Measurements from ENCODE around the gene SLC26A11. TPM values are rescaled to one million over a fixed set of nuclear protein-coding genes. Genes with fewer than 3 reads are reported as not detected.
"Not testable (repeated sequence)": the region's sequence is repeated elsewhere in the genome, so short reads cannot be mapped to it uniquely, and the experiment has no call there.

Gene SLC26A11
- total RNA-seq, 1 experiment from 2014 or later: 7.6 TPM

DNA sequence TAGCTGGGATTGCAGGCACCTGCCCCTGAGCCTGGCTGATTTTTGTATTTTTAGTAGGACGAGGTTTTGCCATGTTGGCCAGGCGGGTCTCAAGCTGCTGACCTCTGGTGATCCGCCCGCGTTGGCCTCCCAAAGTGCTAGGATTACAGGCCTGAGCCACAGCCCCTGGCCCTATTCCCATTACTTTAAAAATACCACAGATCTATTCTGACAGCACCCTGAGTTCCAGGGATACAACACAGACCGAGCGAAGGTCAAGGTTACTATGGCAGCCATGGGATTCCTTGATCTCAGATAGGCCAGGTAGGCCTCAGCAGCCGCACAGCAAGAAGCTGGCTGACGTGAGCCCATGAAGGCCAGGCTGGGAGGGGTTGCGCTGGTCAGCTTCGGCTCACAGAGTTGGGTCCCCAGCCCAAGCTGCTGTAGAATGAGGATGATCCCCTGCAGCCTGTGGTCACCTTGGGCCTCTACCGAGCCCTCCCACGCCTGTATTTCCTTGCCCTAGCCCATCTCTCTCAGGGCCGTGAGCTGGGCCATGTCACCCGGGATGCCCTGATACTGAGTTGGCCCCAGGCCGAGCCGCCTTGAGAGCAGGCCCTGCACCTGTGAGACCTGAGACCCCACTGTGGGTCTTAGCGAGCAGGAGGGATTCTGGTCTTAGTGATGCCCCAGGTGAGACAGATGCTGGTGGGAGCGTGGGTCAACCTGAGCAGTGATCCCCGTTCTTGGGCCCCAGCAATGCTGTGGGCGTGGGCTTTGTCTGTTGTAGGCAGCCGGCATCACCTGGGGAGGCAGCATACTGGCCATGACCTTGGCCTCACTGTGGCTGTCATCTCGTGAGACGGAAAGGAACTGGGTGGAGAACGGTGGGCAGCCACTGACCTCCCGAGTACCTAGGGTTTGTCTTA is 23.6 kb downstream of the SLC26A11 start:
- no peak for DNase-seq (ENCODE audit: low read depth)

DNA sequence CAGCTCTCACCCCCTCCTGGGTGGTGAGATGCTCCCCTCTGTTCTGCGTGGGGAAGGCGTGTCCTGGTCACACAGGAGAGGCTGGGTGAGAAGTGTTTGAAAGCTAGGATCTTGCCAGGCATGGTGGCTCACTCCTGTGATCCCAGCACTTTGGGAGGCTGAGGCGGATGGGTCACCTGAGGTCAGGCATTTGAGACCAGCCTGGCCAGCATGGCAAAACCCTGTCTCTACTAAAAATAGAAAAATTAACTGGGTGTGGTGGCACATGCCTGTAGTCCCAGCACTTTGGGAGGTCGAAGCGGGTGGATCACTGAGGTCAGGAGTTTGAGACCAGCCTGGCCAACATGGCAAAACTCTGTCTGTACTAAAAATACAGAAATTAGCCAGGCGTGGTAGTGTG is 24.2 kb downstream of the SLC26A11 start:
- not testable (repeated sequence) for DNase-seq (ENCODE audit: low read depth)

DNA sequence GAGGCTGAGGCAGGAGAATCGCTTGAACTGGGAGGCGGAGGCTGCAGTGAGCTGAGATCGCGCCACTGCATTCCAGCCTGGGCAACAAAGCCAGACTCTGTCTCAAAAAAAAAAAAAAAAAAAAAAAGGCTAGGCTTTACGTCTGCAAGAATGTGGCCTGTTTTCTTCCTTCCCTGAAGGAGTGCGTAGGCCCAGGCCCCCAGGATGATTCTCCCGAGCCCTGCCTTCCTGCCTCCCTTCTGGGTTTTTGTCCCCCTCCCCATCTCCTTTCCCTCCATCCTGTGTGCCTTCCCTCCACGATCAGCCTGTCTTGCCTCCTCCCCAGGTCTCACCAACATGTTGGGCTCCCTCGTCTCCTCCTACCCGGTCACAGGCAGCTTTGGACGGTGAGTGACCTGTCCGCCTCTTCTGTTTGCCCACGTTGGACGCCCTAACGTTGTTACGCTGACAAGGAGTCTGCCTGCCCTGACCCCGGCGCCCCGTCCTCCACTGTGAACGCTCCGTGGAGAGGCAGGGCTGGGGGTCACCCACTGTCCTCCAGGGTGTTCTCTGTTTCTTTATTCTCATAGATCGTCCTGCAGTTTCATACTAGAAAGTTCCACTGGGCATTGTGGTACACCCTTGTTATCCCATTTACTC is 24.8 kb downstream of the SLC26A11 start:
- DNase-seq (ENCODE audit: low read depth): no peak

DNA sequence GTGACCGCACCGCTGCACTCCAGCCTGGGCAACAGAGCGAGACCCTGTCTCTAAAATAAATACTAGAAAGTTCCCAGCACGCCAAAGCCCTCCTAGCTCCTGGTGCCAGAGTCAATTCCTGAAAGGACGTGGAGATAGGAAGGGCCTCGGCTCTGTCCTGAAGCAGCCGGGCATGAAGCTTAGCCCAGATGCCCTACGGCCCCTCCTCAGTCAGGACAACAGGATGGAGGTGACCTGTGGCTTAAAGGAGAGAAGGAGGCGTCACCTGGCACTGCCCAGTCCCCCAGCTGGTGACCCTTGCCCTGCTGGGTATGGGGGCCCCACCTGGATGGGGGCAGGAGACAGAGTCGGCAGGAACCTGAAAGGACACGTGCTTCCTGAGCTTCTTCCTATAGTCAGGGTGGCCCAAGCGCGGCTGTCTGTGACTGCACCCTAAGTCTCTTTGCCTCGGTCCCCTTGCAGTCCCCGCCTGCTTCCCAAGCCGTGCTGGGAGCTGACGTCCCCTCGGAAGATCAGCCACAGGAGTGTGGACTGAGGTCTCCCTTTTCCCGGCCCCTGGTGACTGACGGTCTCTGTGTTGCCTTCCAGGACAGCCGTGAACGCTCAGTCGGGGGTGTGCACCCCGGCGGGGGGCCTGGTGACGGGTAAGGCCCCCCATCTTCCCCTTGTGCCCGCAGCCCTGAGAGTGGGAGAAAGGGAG is 25.5 kb downstream of the SLC26A11 start:
- DNase-seq (ENCODE audit: low read depth): no peak

DNA sequence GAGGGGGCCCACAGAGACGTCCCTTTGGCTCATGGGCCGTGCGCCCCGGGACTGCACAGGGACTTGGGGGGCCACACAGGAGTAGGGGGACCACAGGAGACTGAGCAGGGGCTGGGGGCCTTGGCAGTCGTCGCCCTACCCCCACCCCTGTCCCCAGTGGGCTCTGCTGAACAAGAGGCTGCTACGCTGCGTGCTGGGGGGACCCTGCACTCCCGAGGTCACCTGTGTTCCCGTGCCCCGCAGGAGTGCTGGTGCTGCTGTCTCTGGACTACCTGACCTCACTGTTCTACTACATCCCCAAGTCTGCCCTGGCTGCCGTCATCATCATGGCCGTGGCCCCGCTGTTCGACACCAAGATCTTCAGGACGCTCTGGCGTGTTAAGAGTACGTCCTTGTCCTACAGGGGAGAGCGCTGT is 26.0 kb downstream of the SLC26A11 start:
- DNase-seq (ENCODE audit: low read depth): no peak

DNA sequence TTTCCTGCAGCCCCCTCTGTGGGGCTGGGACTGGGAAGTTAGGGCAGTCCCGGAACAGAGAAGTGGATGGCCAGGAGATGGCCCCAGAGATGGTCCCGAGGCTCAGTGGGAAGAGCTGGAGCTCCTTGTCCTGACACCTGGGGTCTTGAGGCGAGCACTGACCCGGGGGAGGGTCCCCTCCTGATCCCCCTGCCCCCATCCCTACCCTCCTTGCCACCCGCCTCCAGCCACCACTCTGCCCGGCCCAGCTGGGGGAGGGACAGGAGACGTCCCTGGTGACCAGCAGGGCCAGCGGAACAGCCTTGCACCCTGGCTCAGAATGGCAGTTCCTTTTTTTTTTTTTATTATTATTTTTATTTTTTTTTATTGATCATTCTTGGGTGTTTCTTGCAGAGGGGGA is 26.5 kb downstream of the SLC26A11 start:
- no peak for DNase-seq (ENCODE audit: low read depth)

DNA sequence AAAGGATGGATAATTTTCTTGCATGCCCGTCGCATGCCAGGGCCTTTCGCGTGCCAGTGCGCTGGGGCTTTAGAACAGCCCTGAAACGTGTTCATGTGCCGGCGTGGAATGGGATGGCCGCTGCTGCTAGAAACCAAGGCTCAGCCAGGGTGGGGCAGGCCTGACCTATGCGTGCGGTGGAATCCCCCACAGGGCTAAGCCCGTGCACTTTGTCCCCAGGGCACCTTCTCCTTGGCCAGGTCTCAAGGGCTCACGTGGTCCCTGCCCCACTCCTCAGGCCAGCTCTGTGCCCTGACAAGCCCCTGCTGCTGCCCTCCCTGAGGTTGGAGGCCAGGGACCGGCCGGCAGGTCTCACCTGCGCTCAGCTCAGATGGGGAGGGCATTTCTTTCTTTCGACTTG is 27.3 kb downstream of the SLC26A11 start:
- no peak for DNase-seq (ENCODE audit: low read depth)

DNA sequence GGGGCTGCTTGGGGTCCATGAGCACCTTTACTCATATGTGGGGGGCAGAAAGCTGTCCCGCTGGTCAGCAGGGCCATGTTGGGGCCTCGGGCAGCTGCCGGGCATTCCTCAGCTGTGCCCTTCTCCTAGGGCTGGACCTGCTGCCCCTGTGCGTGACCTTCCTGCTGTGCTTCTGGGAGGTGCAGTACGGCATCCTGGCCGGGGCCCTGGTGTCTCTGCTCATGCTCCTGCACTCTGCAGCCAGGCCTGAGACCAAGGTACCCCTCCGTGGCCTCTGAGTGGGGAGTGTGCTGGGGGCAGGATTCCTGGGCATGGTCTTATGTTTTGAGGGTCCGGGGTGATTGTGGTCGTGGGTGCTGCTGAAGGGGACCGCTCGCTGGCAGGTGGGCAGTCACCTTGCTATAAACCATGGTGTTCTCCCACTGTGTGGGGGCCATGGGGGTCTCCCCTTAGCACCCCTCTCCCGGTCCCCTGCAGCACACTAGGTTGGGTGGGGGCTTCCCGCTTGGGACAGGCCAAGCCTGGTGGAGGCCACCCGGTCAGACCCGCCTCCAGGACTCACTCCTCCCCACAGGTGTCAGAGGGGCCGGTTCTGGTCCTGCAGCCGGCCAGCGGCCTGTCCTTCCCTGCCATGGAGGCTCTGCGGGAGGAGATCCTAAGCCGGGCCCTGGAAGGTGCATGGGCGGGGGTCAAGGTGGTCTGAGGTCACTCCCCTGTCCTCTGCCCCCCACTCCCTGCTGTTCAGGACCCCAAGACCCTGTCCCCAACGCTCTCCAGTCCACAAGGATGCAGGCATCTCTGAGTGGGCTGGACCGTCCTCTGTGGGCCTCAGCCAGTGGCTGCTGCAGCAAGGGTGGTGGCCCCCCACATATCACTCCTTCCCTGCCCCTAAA is 28.0 kb downstream of the SLC26A11 start:
- DNase-seq (ENCODE audit: low read depth): no peak

DNA sequence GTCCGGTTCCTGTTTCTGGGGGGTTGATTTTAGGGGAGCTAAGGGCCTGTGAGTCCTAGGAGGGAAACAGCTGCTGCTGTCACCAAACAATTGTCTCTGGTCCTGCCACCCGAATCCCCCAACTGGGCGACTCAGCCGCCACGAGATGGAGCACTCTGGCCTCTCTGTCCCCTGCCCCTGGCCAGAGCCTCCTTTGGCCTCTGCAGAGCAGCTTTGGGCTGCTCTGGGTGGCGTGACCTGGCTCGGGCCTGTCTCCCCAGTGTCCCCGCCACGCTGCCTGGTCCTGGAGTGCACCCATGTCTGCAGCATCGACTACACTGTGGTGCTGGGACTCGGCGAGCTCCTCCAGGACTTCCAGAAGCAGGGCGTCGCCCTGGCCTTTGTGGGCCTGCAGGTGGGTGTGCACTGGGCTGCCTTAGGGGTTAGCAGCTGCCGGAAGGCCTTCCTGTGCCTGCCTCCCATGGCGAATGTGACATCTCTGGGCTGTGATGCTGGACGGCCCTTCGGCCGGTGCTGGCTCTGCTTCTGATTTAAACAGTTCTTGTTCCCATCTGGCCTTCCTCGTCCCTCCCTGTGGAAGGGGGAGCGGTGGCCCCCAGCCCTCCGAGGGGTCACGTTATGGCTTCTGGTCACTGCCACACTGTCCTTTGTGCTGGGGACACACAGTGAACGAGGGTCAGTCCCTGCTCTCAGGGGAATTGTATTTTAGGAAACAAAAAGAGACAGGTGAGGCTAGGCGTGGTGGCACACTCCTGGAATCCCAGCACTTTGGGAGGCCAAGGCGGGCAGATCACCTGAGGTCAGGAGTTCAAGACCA is 28.9 kb downstream of the SLC26A11 start:
- DNase-seq (ENCODE audit: low read depth): no peak

DNA sequence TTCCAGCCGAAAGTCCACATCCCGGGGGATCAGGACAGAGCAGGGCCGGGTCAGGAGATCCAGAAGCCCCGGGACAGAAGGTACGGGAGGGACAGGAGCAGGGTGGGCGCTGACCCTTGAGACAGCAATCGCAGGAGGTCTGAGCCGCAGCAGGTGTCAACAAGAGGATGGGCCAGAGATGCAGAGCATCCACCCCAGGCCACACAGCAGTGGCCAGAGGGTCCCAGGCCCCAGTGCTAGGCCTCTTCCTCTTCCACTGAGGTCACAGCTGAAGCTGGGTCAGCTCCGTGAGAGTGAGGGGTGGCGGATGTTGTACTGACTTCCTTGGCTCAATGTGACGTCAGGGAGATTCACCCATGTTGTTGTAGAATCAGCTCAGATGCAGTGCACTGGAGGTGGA is 31.7 kb downstream of the SLC26A11 start:
- no peak for DNase-seq (ENCODE audit: low read depth)

DNA sequence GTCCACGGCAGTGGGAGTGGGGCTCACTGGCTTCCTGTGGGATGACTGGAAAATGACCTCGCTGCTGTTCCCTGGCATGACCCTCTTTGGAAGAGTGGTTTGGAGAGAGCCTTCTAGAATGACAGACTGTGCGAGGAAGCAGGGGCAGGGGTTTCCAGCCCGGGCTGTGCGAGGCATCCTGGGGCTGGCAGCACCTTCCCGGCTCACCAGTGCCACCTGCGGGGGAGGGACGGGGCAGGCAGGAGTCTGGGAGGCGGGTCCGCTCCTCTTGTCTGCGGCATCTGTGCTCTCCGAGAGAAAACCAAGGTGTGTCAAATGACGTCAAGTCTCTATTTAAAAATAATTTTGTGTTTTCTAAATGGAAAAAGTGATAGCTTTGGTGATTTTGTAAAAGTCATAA is 32.6 kb downstream of the SLC26A11 start:
- no peak for DNase-seq (ENCODE audit: low read depth)

DNA sequence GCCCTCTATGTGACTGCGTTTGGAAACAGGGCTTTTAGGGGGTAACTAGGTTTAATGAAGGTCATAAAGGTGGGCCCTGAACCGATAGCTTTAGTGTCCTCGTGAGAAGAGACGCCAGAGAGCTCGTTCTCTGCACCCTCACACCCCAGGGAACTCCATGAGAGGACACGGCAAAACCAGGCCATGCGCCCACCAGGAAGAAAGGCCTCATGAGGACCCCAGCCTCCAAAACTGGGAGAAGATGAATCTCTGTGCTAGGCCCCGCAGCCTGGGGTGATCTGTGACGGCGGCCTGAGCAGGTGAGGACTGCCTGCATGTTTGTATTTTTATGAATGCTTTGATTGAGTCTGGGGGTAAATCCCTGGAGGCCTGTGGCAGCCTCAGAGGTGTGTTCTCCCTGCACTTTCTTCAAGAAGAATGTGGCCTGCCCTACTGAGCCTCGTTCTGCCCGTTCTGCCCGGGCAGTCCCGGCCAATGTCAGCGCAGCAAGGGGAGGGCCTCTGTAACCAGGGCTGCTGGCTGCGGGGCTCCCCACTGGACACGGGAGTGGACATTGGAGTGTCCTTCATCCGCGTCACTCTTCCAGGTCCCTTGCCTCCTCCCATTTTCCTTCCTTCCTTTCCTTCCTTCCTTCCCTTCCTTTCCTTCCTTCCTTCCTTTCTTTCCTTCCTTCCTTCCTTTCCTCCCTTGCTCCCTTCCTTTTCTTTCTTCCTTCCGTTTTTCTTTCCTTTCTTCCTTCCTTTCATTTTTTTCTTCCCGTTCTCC is 33.6 kb downstream of the SLC26A11 start:
- DNase-seq (ENCODE audit: low read depth): no peak

DNA sequence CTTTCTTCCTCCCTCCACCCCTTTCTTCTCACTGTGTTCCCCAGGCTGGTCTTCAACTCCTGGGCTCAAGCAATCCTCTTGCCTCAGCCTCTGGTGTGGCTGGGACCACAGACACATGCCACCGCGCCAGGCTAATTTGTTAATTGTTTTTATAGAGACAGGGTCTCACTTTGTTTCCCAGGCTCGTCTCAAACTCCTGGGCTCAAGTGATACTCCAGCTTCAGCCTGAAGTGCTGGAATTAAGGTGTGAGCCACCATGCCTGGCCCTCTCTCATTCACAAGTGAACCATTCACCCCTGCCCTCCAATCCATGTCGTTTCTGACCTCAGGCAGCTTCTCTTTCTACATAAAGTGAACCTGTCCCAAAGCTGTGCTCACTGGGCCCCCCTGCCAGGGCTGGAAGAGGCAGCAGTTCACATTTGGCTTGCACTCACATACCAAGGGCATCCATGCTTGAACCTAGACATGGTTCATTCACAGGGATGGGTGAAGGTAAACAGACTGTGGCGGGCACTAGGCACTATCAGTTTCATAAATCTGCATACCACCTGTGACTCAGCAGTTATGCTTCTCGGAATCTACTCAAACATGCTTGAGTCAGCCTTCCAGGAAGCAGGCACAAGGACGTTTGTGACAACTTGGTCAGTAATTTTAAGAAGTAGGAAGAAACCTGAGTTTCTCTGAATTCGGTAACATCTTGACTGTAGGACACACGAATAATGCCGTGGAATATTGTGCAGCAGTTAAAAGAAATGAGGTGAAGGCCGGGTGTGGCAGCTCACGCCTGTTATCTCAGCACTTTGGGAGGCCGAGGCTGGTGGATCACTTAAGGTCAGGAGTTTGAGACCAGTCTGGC is 34.4 kb downstream of the SLC26A11 start:
- DNase-seq (ENCODE audit: low read depth): peak; percentile 98

DNA sequence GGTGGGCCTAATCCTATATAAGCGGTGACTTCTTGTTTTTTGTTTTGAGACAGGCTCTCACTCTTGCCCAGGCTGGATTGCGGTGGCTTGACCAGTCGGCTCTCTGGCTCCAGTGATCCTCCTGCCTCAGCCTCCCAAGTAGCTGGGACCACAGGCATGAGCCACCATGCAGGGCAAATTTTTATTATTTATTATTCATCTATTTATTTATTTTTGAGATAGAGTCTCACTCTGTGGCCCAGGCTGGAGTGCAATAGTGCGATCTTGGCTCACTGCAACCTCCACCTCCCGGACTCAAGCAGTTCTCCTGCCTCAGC is 35.8 kb downstream of the SLC26A11 start:
- DNase-seq (ENCODE audit: low read depth): no peak

DNA sequence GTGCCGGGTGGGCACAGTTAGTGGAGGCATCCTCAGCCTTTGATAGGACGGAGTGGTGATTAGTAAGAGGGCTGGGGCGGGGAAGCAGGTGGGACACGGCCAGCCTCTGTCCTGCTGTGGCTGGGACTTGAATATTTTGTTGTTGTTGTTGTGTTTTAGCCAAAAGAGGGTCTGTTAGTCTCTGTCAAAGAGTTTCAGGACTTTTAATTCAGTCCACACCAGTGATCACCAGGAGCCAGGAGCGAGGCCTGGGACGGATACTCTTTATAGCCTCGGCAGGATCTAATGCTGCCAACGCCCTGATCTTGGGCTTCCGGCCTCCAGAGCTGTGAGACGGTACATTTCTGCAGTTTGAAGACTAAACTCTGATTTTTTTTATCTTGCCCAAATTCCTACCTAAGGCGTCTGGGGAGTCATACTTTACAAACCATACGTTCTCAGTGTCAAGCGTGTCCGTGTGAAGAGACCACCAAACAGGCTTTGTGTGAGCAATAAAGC is 37.5 kb downstream of the SLC26A11 start:
- no peak for DNase-seq (ENCODE audit: low read depth)

DNA sequence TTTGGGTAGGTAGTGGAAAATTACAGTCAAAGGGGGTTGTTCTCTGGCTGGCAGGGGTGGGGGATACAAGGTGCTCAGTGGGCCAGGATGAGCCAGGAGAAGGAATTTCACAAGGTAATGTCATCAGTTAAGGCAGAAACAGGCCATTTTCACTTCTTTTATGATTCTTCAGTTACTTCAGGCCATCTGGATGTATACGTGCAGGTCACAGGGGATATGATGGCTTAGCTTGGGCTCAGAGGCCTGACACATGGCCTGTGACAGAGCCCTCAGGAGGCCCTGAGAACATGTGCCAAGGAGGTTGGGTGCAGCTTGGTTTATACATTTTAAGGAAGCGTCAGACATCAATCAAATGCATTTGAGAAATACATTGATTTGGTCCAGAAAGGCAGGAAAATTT is 38.1 kb downstream of the SLC26A11 start:
- not testable (repeated sequence) for DNase-seq (ENCODE audit: low read depth)

DNA sequence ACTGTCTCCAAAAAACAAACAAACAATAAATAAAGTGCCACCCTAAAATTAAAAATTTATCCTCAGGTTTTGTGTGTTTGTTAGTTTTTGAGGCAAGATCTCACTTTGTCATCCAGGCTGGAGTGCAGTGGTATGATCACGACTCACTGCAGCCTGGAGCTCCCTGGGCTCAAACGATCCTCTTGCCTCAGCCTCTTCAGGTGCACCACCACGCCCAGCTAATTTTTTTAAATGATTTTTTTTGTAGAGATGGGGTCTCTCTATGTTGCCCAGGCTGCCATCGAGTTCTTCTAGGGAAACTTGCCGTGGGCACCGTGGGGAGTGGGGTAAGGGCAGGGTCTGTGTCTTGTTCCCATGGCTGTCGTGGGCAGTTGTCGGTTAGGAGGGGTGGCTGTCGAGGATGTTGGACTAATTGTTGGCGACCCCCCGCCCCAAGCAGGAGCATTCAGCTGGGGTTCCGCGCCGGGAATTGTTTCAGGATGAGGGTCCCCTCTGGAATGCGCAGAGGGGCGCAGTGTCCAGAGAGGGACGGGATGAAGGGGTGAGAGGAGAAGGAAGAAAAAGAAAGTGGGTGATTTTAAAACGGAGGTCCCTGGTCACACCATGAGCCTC is 39.3 kb downstream of the SLC26A11 start:
- DNase-seq (ENCODE audit: low read depth): peak; percentile 42

DNA sequence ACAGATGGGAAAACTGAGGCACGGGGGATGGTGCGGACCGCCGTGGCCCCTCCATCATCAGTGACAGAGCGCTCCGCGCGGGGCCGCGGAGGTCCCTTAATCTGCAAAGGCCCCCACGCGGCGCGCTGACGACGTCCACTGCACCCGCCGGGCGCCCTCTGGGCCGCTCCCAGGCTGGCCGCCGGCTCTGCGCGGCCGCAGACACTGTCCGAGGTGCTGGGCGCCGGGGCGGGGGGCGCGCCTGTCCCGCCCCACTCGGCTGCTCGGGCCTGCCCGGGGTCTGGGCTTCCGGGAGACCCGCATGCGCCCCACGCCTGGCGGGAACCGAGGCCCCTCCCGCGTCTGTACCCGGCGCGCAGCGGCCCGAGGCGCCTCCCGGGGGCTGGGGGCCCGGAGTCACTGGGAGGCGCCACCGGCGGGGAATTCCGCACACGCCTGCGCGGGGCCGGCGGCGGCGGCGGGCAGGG is 39.9 kb downstream of the SLC26A11 start:
- DNase-seq (ENCODE audit: low read depth): peak; percentile 73
